Endothelial cell of umbilical vein (primary cell): ENCODE data around the gene DPP6. TPM values are rescaled to one million over a fixed set of nuclear protein-coding genes. Genes with fewer than 3 reads are reported as not detected.

Experiments
- BruUV-seq: library from RNA; stranded (reverse); fragments of 400-500 nt; replicated peaks from 2 replicates; lab custom pipeline; 2021; lab: Mats Ljungman, UMichigan
- CTCF ChIA-PET: fragments of 300-600, 350-600 bp; sonication (Branson Sonifier 250); formaldehyde crosslinking; loops from one replicate; lab custom pipeline; 2021; ENCODE audit warnings: antibody characterized with exemption, inconsistent platforms; lab: Charles Lee
- POLR2A ChIA-PET: fragments of 300-600, 350-600 bp; sonication (Branson Sonifier 250); formaldehyde crosslinking; loops from one replicate; lab custom pipeline; 2021; ENCODE audit warnings: antibody characterized with exemption, inconsistent platforms; lab: Charles Lee
- DNase-seq: peaks from one replicate; pipeline ENCODE4 v3.0.0-alpha.2; 2011; ENCODE audit warnings: low read depth, low spot score
- FAIRE-seq: peaks from 2 replicates; lab custom pipeline; 2011; peaks lifted over from hg19 to GRCh38; lab: Jason Lieb, UNC
- H2AFZ ChIP-seq: 2 replicates; pipeline ENCODE4 v1.6.0; 2012; ENCODE audit warnings: low read depth, low read length, control low read depth, inconsistent platforms
- H3K27ac ChIP-seq: 2 replicates; pipeline ENCODE4 v1.5.1; 2011; ENCODE audit warnings: low read depth, mild to moderate bottlenecking, control low read depth, low read length, moderate library complexity; ENCODE audit not compliant: insufficient read depth
- H3K27me3 ChIP-seq, 2 experiments: 2 replicates each; pipeline versions ENCODE4 v1.6.0 to v1.6.1; 2011; ENCODE audit warnings: low read length in 2 of 2, mixed read lengths in 1 of 2; ENCODE audit not compliant: control insufficient read depth in 2 of 2, insufficient read depth in 2 of 2
- H3K36me3 ChIP-seq, 2 experiments: 2 replicates in 1 of 2; 3 replicates in 1 of 2; pipeline ENCODE4 v1.5.1; 2011; ENCODE audit warnings: low read length in 2 of 2, mild to moderate bottlenecking in 1 of 2, moderate library complexity in 1 of 2; ENCODE audit not compliant: control insufficient read depth in 2 of 2, insufficient read depth in 2 of 2; ENCODE audit errors: extremely low read depth in 1 of 2
- H3K4me1 ChIP-seq: 3 replicates; pipeline ENCODE4 v1.5.1; 2011; ENCODE audit warnings: mild to moderate bottlenecking, low read length; ENCODE audit not compliant: control insufficient read depth, insufficient read depth; ENCODE audit errors: extremely low read depth
- H3K4me2 ChIP-seq: 2 replicates; pipeline ENCODE4 v1.6.1; 2011; ENCODE audit warnings: low read length, control low read depth, mixed read lengths; ENCODE audit not compliant: insufficient read depth
- H3K4me3 ChIP-seq, 3 experiments: fragments of 200-600 bp in 1 of 3; sonication (generic), shearing (Covaris generic) in 1 of 3; replicated peaks in 1 of 3; 2 replicates each; pipeline ENCODE4 v1.5.1; 2011 to 2016; ENCODE audit warnings: control low read depth in 3 of 3, low read length in 3 of 3, mild to moderate bottlenecking in 2 of 3, inconsistent platforms in 1 of 3, low read depth in 1 of 3, moderate library complexity in 1 of 3; ENCODE audit not compliant: insufficient read depth in 1 of 3
- H3K79me2 ChIP-seq: 2 replicates; pipeline ENCODE4 v1.6.0; 2012; ENCODE audit warnings: low read length, inconsistent platforms; ENCODE audit not compliant: control insufficient read depth, insufficient read depth
- H3K9ac ChIP-seq: replicated peaks from 2 replicates; pipeline ENCODE3; 2011; ENCODE audit warnings: low read length, control low read depth; ENCODE audit not compliant: insufficient read depth; ENCODE audit errors: extremely low read depth
- H3K9me1 ChIP-seq: replicated peaks from 3 replicates; pipeline ENCODE4 v1.6.0; 2011; ENCODE audit warnings: mild to moderate bottlenecking, low read length; ENCODE audit not compliant: control insufficient read depth, insufficient read depth; ENCODE audit errors: extremely low read depth
- H3K9me3 ChIP-seq: replicated peaks from 2 replicates; pipeline ENCODE4 v1.5.1; 2012; ENCODE audit warnings: low read length, inconsistent platforms; ENCODE audit not compliant: control insufficient read depth, insufficient read depth
- H4K20me1 ChIP-seq: replicated peaks from 2 replicates; pipeline ENCODE3; 2011; ENCODE audit warnings: mild to moderate bottlenecking, low read length; ENCODE audit not compliant: control insufficient read depth, insufficient read depth; ENCODE audit errors: extremely low read depth
- EZH2 ChIP-seq: IDR thresholded peaks from 2 replicates; pipeline ENCODE4 v1.6.1; 2012; ENCODE audit warnings: borderline replicate concordance, low read depth, mild to moderate bottlenecking, moderate library complexity, low read length, inconsistent platforms; ENCODE audit not compliant: severe bottlenecking
- FOS ChIP-seq: IDR thresholded peaks from 2 replicates; pipeline ENCODE4 v1.6.1; 2011; ENCODE audit warnings: mild to moderate bottlenecking, low read length, moderate library complexity, borderline replicate concordance; ENCODE audit not compliant: insufficient read depth
- GATA2 ChIP-seq: IDR thresholded peaks from 2 replicates; pipeline ENCODE4 v1.7.0; 2011; ENCODE audit warnings: low read depth, mild to moderate bottlenecking, moderate library complexity, mixed read lengths, low read length; ENCODE audit not compliant: insufficient read length, insufficient read depth
- JUN ChIP-seq: IDR thresholded peaks from 2 replicates; pipeline ENCODE4 v1.6.1; 2011; ENCODE audit warnings: borderline replicate concordance, low read depth; ENCODE audit not compliant: insufficient read length, insufficient read depth
- MYC ChIP-seq: IDR thresholded peaks from one replicate; pipeline ENCODE4 v1.6.1; 2011; ENCODE audit warnings: mild to moderate bottlenecking, low read depth, low read length
- POLR2A ChIP-seq: IDR thresholded peaks from 2 replicates; pipeline ENCODE4 v1.6.1; 2012; ENCODE audit warnings: low read depth, mild to moderate bottlenecking, control low read depth, low read length
- POLR2AphosphoS5 ChIP-seq: IDR thresholded peaks from 2 replicates; pipeline ENCODE4 v1.6.1; 2012; ENCODE audit warnings: low read depth, mild to moderate bottlenecking, control low read depth, low read length, moderate library complexity; ENCODE audit not compliant: insufficient read depth
- dilution Hi-C: fragments of 300-500 bp; cut with MboI; formaldehyde crosslinking; loops from one replicate; pipeline ENCODE4 v1.15.0; 2019; ENCODE audit warnings: low sequenced_read_pairs; ENCODE audit not compliant: extremely low pct_ligation_motif_present
- intact Hi-C: fragments of 100-400 bp; cut with micrococcal nuclease; formaldehyde crosslinking; loops from one replicate; pipeline ENCODE4 v1.10.0; 2022
- polyA plus RNA-seq, 4 experiments: library from polyadenylated mRNA; depleted of rRNA in 3 of 4; stranded (reverse) in 3 of 4; unstranded in 1 of 4; fragments of >200 nt; gene quantifications; 2 replicates each; pipeline versions ENCODE4 v1.2.1 to v1.2.3, GENCODE V29; 2011 to 2012; ENCODE audit warnings: missing spikeins in 1 of 4
- total RNA-seq: library from RNA; stranded (reverse); gene quantifications from 2 replicates; pipeline ENCODE4 v1.2.3, GENCODE V29; 2021
- TF ChIP-seq, protein P1 (sequence below), 2 donors: IDR thresholded peaks; 1 replicate in 1 of 2; 2 replicates in 1 of 2; pipeline ENCODE4 v1.5.1; 2011; ENCODE audit warnings: low read length in 2 of 2, mild to moderate bottlenecking in 2 of 2, moderate library complexity in 2 of 2, control low read depth in 1 of 2, inconsistent platforms in 1 of 2, low read depth in 1 of 2; ENCODE audit not compliant: insufficient read depth in 1 of 2; ENCODE audit errors: extremely low read depth in 1 of 2
- TF ChIP-seq, protein P2 (sequence below): IDR thresholded peaks from 2 replicates; pipeline ENCODE4 v1.6.1; 2011; ENCODE audit not compliant: insufficient read depth, insufficient read length

Gene DPP6
- total and polyA plus RNA-seq, 2 donors (not counting 3 experiments of a cell fraction or from before 2014, with no cell fraction given): not detected

DNA sequence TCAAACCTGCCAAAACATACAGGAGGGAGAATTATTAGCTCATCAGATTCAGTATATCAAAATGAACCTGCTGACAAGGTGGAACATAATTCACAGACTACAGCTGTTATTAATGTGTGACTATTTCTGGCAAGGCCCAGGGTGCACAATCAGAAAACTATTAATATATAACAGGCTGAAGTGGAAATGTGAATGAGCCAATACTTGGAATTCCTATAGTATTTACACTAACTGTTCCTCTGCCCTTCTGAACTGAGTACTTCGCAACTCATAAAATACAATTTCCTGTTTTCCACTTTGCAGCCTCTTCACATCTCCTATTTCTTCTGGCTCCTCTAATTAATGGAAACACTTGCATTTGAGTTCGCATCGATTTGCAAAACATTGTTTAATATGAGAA is 330.8 kb downstream of the DPP6 start:
- BruUV-seq: no TSS peak
- DNase-seq: no peak
- intact Hi-C loops (no loop called here), dilution Hi-C loops (no loop called here)
- no peak for FAIRE-seq
- Histone ChIP-seq H3K4me3 (no peak overlapping the region), H3K36me3 (no peaks in the 10 kb centered on the region), H3K9me3 (peaks cover 3% of the 10 kb centered on the region), H3K27me3 (no peaks in the 10 kb centered on the region), H3K9me1 (no peaks in the 10 kb centered on the region), H3K4me1 (no peaks in the 10 kb centered on the region), H4K20me1 (no peaks in the 10 kb centered on the region), H3K4me2 (no peak overlapping the region), H3K27ac (no peak overlapping the region), H2AFZ (no peak overlapping the region), H3K79me2 (no peaks in the 10 kb centered on the region), H3K9ac (no peak overlapping the region)
- CTCF ChIA-PET: no interaction called here
- no peak for TF ChIP-seq FOS
- TF ChIP-seq, protein P1, sequence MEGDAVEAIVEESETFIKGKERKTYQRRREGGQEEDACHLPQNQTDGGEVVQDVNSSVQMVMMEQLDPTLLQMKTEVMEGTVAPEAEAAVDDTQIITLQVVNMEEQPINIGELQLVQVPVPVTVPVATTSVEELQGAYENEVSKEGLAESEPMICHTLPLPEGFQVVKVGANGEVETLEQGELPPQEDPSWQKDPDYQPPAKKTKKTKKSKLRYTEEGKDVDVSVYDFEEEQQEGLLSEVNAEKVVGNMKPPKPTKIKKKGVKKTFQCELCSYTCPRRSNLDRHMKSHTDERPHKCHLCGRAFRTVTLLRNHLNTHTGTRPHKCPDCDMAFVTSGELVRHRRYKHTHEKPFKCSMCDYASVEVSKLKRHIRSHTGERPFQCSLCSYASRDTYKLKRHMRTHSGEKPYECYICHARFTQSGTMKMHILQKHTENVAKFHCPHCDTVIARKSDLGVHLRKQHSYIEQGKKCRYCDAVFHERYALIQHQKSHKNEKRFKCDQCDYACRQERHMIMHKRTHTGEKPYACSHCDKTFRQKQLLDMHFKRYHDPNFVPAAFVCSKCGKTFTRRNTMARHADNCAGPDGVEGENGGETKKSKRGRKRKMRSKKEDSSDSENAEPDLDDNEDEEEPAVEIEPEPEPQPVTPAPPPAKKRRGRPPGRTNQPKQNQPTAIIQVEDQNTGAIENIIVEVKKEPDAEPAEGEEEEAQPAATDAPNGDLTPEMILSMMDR (IDR thresholded peaks at IDR 0.05; ENCODE audit: extremely low read depth in 1 of 2, insufficient read depth in 1 of 2, low read depth in 1 of 2, low read length in 2 of 2): no peak
- TF ChIP-seq JUN: no peak
- no peak for TF ChIP-seq POLR2AphosphoS5
- no peak for TF ChIP-seq MYC
- TF ChIP-seq, protein P2, sequence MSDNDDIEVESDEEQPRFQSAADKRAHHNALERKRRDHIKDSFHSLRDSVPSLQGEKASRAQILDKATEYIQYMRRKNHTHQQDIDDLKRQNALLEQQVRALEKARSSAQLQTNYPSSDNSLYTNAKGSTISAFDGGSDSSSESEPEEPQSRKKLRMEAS: no peak
- no peak for TF ChIP-seq GATA2
- TF ChIP-seq EZH2: no peak
- TF ChIP-seq POLR2A: no peak
- POLR2A ChIA-PET: no interaction called here
